Transverse colon (tissue), 3 donors: ENCODE data around the gene XCL1.

Experiments used
- CTCF ChIP-seq, 5 experiments: fragments of 200-600 bp in 3 of 5; fragments of 450-650 bp in 2 of 5; sonication (generic) in 3 of 5; IDR thresholded peaks; 1 replicate in 2 of 5; 2 replicates in 3 of 5; pipeline ENCODE4 v1.5.1; 2016 to 2017; ENCODE audit warnings: antibody characterized with exemption in 5 of 5, inconsistent platforms in 3 of 5, mild to moderate bottlenecking in 2 of 5, moderate library complexity in 1 of 5
- POLR2A ChIP-seq: fragments of 450-650 bp; IDR thresholded peaks from one replicate; pipeline ENCODE4 v1.6.1; 2016; ENCODE audit warnings: antibody characterized with exemption, mild to moderate bottlenecking, moderate library complexity

- TF ChIP-seq CTCF (IDR thresholded peaks at IDR 0.05) (no peak), POLR2A (no peak)
These were observed 5.8 kb upstream of the XCL1 start for GRCh38 chr1:168570652-168571051.
